H1 (cell line): ENCODE data around the gene TDRD6. TPM values are rescaled to one million over a fixed set of nuclear protein-coding genes. Genes with fewer than 3 reads are reported as not detected.
A peak's percentile ranks its signal among the peaks of the same experiment; 100 is the strongest.

Source experiments
- CTCF ChIA-PET: fragments of 300-600 bp; sonication (Branson Sonifier 250); formaldehyde crosslinking; loops from one replicate; lab custom pipeline; 2021; ENCODE audit not compliant: partially characterized antibody; lab: Charles Lee
- POLR2A ChIA-PET: fragments of 300-600 bp; sonication (Branson Sonifier 250); formaldehyde crosslinking; loops from one replicate; lab custom pipeline; 2021; ENCODE audit warnings: inconsistent platforms; ENCODE audit not compliant: partially characterized antibody; lab: Charles Lee
- DNase-seq, 2 experiments: peaks; one replicate each; pipeline versions ENCODE4 v3.0.0 to v3.0.0-alpha.2; 2010 to 2022; ENCODE audit warnings: low spot score in 2 of 2, low read depth in 1 of 2, mixed read lengths in 1 of 2
- FAIRE-seq: peaks from 2 replicates; lab custom pipeline; 2011; peaks lifted over from hg19 to GRCh38; lab: Jason Lieb, UNC
- H2AFZ ChIP-seq: 2 replicates; pipeline ENCODE4 v1.8.1; 2012; ENCODE audit warnings: low read length, inconsistent platforms
- H2AK5ac ChIP-seq: 2 replicates; pipeline ENCODE4 v1.6.1; 2013; ENCODE audit warnings: low read depth, low read length
- H2BK120ac ChIP-seq: replicated peaks from 2 replicates; pipeline ENCODE3; 2013; ENCODE audit warnings: low read depth, low read length, inconsistent platforms
- H2BK12ac ChIP-seq: 2 replicates; pipeline ENCODE4 v1.6.1; 2013; ENCODE audit warnings: low read depth, low read length
- H2BK15ac ChIP-seq: 2 replicates; pipeline ENCODE4 v1.6.1; 2013; ENCODE audit warnings: low read length
- H2BK20ac ChIP-seq: 2 replicates; pipeline ENCODE4 v1.6.1; 2013; ENCODE audit warnings: low read length
- H2BK5ac ChIP-seq: 2 replicates; pipeline ENCODE4 v1.6.1; 2013; ENCODE audit warnings: low read depth, low read length
- H3K14ac ChIP-seq: 2 replicates; pipeline ENCODE4 v1.6.1; 2013; ENCODE audit warnings: inconsistent platforms; ENCODE audit not compliant: insufficient read length
- H3K18ac ChIP-seq: 2 replicates; pipeline ENCODE4 v1.6.1; 2013; ENCODE audit warnings: low read length; ENCODE audit errors: extremely low read depth
- H3K23ac ChIP-seq: 2 replicates; pipeline ENCODE4 v1.6.1; 2013; ENCODE audit warnings: inconsistent platforms; ENCODE audit not compliant: insufficient read length
- H3K23me2 ChIP-seq: 2 replicates; pipeline ENCODE4 v1.6.1; 2013; ENCODE audit warnings: low read depth, low read length
- H3K27ac ChIP-seq: 2 replicates; pipeline ENCODE4 v1.6.1; 2011; ENCODE audit warnings: low read depth, low read length, inconsistent platforms
- H3K27me3 ChIP-seq, 4 experiments: replicated peaks in 1 of 4; 1 replicate in 1 of 4; 2 replicates in 3 of 4; pipeline versions ENCODE4 v1.6.1 to v1.8.1; 2011 to 2013; ENCODE audit warnings: low read length in 3 of 4, mild to moderate bottlenecking in 3 of 4, inconsistent platforms in 2 of 4, mixed read lengths in 2 of 4, moderate library complexity in 1 of 4; ENCODE audit not compliant: control insufficient read depth in 3 of 4, insufficient read depth in 3 of 4; ENCODE audit errors: extremely low read depth in 1 of 4
- H3K36me3 ChIP-seq, 4 experiments: 2 replicates each; pipeline versions ENCODE4 v1.6.1 to v1.8.1; 2011 to 2013; ENCODE audit warnings: mild to moderate bottlenecking in 4 of 4, low read length in 3 of 4, moderate library complexity in 2 of 4, control low read depth in 1 of 4, inconsistent platforms in 1 of 4; ENCODE audit not compliant: insufficient read depth in 4 of 4, control insufficient read depth in 2 of 4
- H3K4ac ChIP-seq: replicated peaks from 2 replicates; pipeline ENCODE3; 2013; ENCODE audit warnings: low read length, low read depth, mixed read lengths, inconsistent platforms; ENCODE audit not compliant: insufficient read length
- H3K4me1 ChIP-seq, 4 experiments: replicated peaks in 1 of 4; 1 replicate in 1 of 4; 2 replicates in 3 of 4; pipeline versions ENCODE4 v1.6.1 to v1.8.1; 2011 to 2013; ENCODE audit warnings: low read length in 3 of 4, inconsistent platforms in 2 of 4, mixed read lengths in 1 of 4; ENCODE audit not compliant: insufficient read depth in 4 of 4, control insufficient read depth in 3 of 4
- H3K4me2 ChIP-seq, 2 experiments: 2 replicates each; pipeline versions ENCODE4 v1.6.1 to v1.8.1; 2011 to 2013; ENCODE audit warnings: low read depth in 2 of 2, low read length in 2 of 2, control low read depth in 1 of 2, inconsistent platforms in 1 of 2, mild to moderate bottlenecking in 1 of 2; ENCODE audit not compliant: insufficient read depth in 1 of 2
- H3K4me3 ChIP-seq, 4 experiments: fragments of 200-600, 300-600 bp in 1 of 4; sonication (generic), shearing (Covaris generic), sonication (Bioruptor Twin) in 1 of 4; 2 replicates each; pipeline versions ENCODE4 v1.5.1 to v1.8.1; 2011 to 2016; ENCODE audit warnings: low read length in 4 of 4, low read depth in 3 of 4, control low read depth in 2 of 4, inconsistent platforms in 2 of 4, mild to moderate bottlenecking in 2 of 4, mixed read lengths in 1 of 4, moderate library complexity in 1 of 4; ENCODE audit not compliant: insufficient read depth in 2 of 4; ENCODE audit errors: extremely low read depth in 1 of 4
- H3K56ac ChIP-seq: replicated peaks from 2 replicates; pipeline ENCODE3; 2013; ENCODE audit warnings: low read depth, mild to moderate bottlenecking, mixed read lengths, low read length, inconsistent platforms; ENCODE audit not compliant: insufficient read length
- H3K79me1 ChIP-seq: 2 replicates; pipeline ENCODE4 v1.6.1; 2013; ENCODE audit warnings: low read depth, low read length, control low read depth
- H3K79me2 ChIP-seq, 2 experiments: 2 replicates each; pipeline versions ENCODE4 v1.6.1 to v1.8.1; 2012 to 2013; ENCODE audit warnings: low read length in 2 of 2, mild to moderate bottlenecking in 2 of 2, inconsistent platforms in 1 of 2; ENCODE audit not compliant: insufficient read depth in 2 of 2, control insufficient read depth in 1 of 2
- H3K9ac ChIP-seq, 4 experiments: replicated peaks in 1 of 4; 1 replicate in 1 of 4; 2 replicates in 3 of 4; pipeline versions ENCODE4 v1.6.1 to v1.8.1; 2011 to 2013; ENCODE audit warnings: low read depth in 3 of 4, low read length in 3 of 4, control low read depth in 2 of 4, mild to moderate bottlenecking in 2 of 4, moderate library complexity in 2 of 4, inconsistent platforms in 1 of 4; ENCODE audit errors: extremely low read depth in 1 of 4
- H3K9me3 ChIP-seq, 2 experiments: 2 replicates each; pipeline versions ENCODE4 v1.6.1 to v1.8.1; 2012 to 2013; ENCODE audit warnings: mild to moderate bottlenecking in 2 of 2, moderate library complexity in 2 of 2, control low read depth in 1 of 2, inconsistent platforms in 1 of 2, low read depth in 1 of 2, low read length in 1 of 2, mixed read lengths in 1 of 2; ENCODE audit not compliant: insufficient read depth in 2 of 2
- H4K20me1 ChIP-seq, 2 experiments: replicated peaks in 1 of 2; 2 replicates each; pipeline versions ENCODE3 to v1.8.1; 2011 to 2013; ENCODE audit warnings: inconsistent platforms in 2 of 2, low read length in 2 of 2, mild to moderate bottlenecking in 1 of 2; ENCODE audit not compliant: insufficient read depth in 2 of 2, control insufficient read depth in 1 of 2
- H4K5ac ChIP-seq: 2 replicates; pipeline ENCODE4 v1.6.1; 2013; ENCODE audit warnings: low read length, low read depth, mixed read lengths, inconsistent platforms; ENCODE audit not compliant: insufficient read length
- H4K8ac ChIP-seq: 2 replicates; pipeline ENCODE4 v1.8.0; 2013; ENCODE audit warnings: mild to moderate bottlenecking, moderate library complexity, low read length, inconsistent platforms; ENCODE audit not compliant: insufficient read depth; ENCODE audit errors: extremely low read depth
- H4K91ac ChIP-seq: replicated peaks from 2 replicates; pipeline ENCODE3; 2013; ENCODE audit warnings: low read length, mixed read lengths, inconsistent platforms; ENCODE audit not compliant: insufficient read length
- ASH2L ChIP-seq: fragments of 200-600, 300-600 bp; sonication (generic); IDR thresholded peaks from one replicate; pipeline ENCODE4 v1.7.1; 2017; ENCODE audit warnings: low read length
- CEBPB ChIP-seq: IDR thresholded peaks from 2 replicates; pipeline ENCODE4 v1.6.1; 2012; ENCODE audit warnings: low read depth, low read length
- FOSL1 ChIP-seq: IDR thresholded peaks from 2 replicates; pipeline ENCODE4 v1.6.1; 2011; ENCODE audit warnings: mild to moderate bottlenecking, low read depth, low read length, moderate library complexity; ENCODE audit not compliant: insufficient read depth
- JUN ChIP-seq: IDR thresholded peaks from 2 replicates; pipeline ENCODE4 v1.6.1; 2011; ENCODE audit warnings: low read depth, mild to moderate bottlenecking, improper control_type of control experiment, low read length
- POLR2A ChIP-seq, 2 experiments: IDR thresholded peaks; 1 replicate in 1 of 2; 2 replicates in 1 of 2; pipeline ENCODE4 v1.6.1; 2011; ENCODE audit warnings: low read depth in 2 of 2, low read length in 2 of 2, mild to moderate bottlenecking in 2 of 2; ENCODE audit errors: control extremely low read depth in 1 of 2
- POU5F1 ChIP-seq: IDR thresholded peaks from 2 replicates; pipeline ENCODE4 v1.6.1; 2011; ENCODE audit warnings: low read depth, mild to moderate bottlenecking, low read length, moderate library complexity
- RBBP5 ChIP-seq: IDR thresholded peaks from 2 replicates; pipeline ENCODE4 v1.7.1; 2012; ENCODE audit warnings: low read depth, mild to moderate bottlenecking, inconsistent platforms, low read length, moderate library complexity, borderline replicate concordance
- SIRT6 ChIP-seq: IDR thresholded peaks from one replicate; pipeline ENCODE4 v1.7.1; 2012; ENCODE audit warnings: low read length, inconsistent platforms
- SUZ12 ChIP-seq: fragments of 200-600 bp; sonication (generic); IDR thresholded peaks from 2 replicates; pipeline ENCODE4 v1.6.1; 2012; ENCODE audit warnings: mild to moderate bottlenecking, inconsistent platforms, low read length, moderate library complexity, mixed read lengths
- TCF12 ChIP-seq: IDR thresholded peaks from 2 replicates; pipeline ENCODE4 v1.6.1; 2011; ENCODE audit warnings: low read depth, mild to moderate bottlenecking, low read length
- ZNF274 ChIP-seq: IDR thresholded peaks from 2 replicates; pipeline ENCODE4 v1.7.0; 2012; ENCODE audit warnings: low read length, borderline replicate concordance; ENCODE audit errors: extremely low read depth
- WGBS, 2 experiments: shearing (Covaris generic) in 1 of 2; methylation state at CpG; one replicate each; pipeline versions ENCODE4 v1.1.6 to v1.1.7; 2013 to 2015; ENCODE audit warnings: low lambda C conversion rate in 2 of 2, mixed read lengths in 2 of 2, inconsistent platforms in 1 of 2, low coverage in 1 of 2, missing lambda C conversion rate in 1 of 2; ENCODE audit not compliant: insufficient replicate concordance in 2 of 2, insufficient coverage in 1 of 2, insufficient read length in 1 of 2; ENCODE audit errors: extremely low coverage in 1 of 2, missing lambda C conversion rate in 1 of 2; 5-methylcytosine and 5-hydroxymethylcytosine counted together
- polyA plus RNA-seq, 7 experiments: library from polyadenylated mRNA; depleted of rRNA in 3 of 7; stranded (reverse) in 5 of 7; unstranded in 2 of 7; fragments of >200 nt in 5 of 7; fragments of 200-250 nt in 2 of 7; gene quantifications; 1 replicate in 5 of 7; 2 replicates in 1 of 7; 4 replicates in 1 of 7; pipeline versions ENCODE4 v1.2.1 to v1.2.3, GENCODE V29; 2011 to 2013; ENCODE audit warnings: missing spikeins in 2 of 7, mixed read lengths in 2 of 7
- total RNA-seq: library from RNA; stranded (reverse); fragmentation: NEBNext Ultra II Directional; extraction: Animal tissue kit (Norgen Biotek cat#: 25700); gene quantifications from 2 replicates; pipeline ENCODE4 v1.2.1, GENCODE V29; 2021
- TF ChIP-seq, protein P1 (sequence below): IDR thresholded peaks from 2 replicates; pipeline ENCODE4 v1.6.1; 2011; ENCODE audit warnings: low read length, improper control_type of control experiment

TDRD6 gene
- total and polyA plus RNA-seq, 2 of the 8 experiments (the other 6 are each of a cell fraction or from before 2014, with no cell fraction given): 0.06 to 0.19 TPM

DNA sequence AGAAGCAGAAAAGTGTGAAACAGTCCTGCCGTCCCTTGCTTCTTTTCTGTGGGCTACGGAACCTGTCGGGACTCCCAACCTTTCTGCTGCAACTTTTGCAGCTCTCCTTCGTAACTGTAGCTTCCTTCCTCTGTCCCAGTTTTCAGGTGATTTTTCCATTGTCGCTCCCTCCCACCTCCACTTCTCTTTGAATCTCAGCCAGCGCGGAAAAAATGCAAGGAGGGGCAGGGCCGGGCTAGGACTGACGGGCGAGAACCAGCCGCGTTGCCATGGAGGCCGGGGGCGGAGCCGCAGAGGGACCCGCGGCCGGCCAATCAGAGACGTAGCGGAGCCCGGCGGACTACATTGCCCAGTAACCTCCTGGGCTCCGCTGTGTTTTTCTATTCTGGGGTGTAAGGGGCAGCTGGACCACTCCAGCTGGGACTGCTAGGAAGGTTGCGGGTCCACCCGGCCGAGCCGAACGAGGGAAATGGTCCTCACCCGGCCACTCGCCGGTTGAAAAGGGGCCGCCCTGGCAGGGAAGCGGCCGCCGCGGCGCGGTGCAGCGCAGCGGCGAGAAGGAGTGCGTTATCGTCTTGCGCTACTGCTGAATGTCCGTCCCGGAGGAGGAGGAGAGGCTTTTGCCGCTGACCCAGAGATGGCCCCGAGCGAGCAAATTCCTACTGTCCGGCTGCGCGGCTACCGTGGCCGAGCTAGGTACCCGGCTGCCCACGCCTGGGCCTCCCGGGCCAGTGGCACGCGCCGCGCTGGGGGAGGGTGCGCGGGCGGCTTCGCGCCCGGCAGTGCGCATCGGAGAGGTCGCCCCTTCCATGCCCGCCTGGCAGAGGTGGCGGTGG, 34.9 kb upstream of the TDRD6 start, which contains the start of the genes CYP39A1 and SLC25A27:
Gene CYP39A1 (minus strand): TSS at position 216 of the 836 bp plus-strand sequence. CDS start 236 bp downstream, outside the sequence.
Gene SLC25A27 (plus strand): TSS at position 373 of the 836 bp plus-strand sequence. CDS start 218 bp downstream, at position 591.
- peak within 1 kb of the TSS; percentile 69 for H4K5ac ChIP-seq
- H4K8ac ChIP-seq: no peak within 1 kb of the TSS; the same call in 1 of the 2 replicates
- H2AK5ac ChIP-seq: no peak within 1 kb of the TSS
- no peaks in the 10 kb centered on the region; a peak in 1 of 8 replicates for H3K36me3 ChIP-seq
- WGBS, 2 experiments: 2% methylated on average over 57 of the region's 72 CpGs; no CpG with 5 or more reads in 1 of the 2 experiments
- H3K4me3 ChIP-seq: peak within 1 kb of the TSS; percentile 86 to 96 (median 94)
- peak within 1 kb of the TSS; percentile 97 for H2AFZ ChIP-seq
- peak within 1 kb of the TSS; percentile 57; the same call in 1 of the 2 replicates for H3K18ac ChIP-seq
- H3K9ac ChIP-seq: peak within 1 kb of the TSS; percentile 69 to 87 (median 71)
- H3K4me2 ChIP-seq: peak within 1 kb of the TSS; percentile 60 to 73
- no peaks in the 10 kb centered on the region for H3K79me1 ChIP-seq
- DNase-seq: peak; percentile 60 to 94
- no peak within 1 kb of the TSS for H2BK5ac ChIP-seq
- H2BK20ac ChIP-seq: no peak within 1 kb of the TSS
- peak within 1 kb of the TSS; percentile 75; the same call in 1 of the 2 replicates for H2BK15ac ChIP-seq
- no peak within 1 kb of the TSS for H3K4ac ChIP-seq
- H3K56ac ChIP-seq: no peak within 1 kb of the TSS
- H3K23ac ChIP-seq: no peak within 1 kb of the TSS
- H3K23me2 ChIP-seq: peaks cover 6% of the 10 kb centered on the region
- no peak within 1 kb of the TSS for H3K27ac ChIP-seq
- peaks cover 0 to 2% of the 10 kb centered on the region in 2 experiments for H4K20me1 ChIP-seq
- POLR2A ChIA-PET: no interaction called here
- H2BK120ac ChIP-seq: no peak within 1 kb of the TSS
- FAIRE-seq: no peak
- H3K79me2 ChIP-seq: peaks cover 0 to 3% of the 10 kb centered on the region in 2 experiments; a peak in 1 of 4 replicates
- no peak within 1 kb of the TSS for H4K91ac ChIP-seq
- H3K9me3 ChIP-seq: no peaks in the 10 kb centered on the region
- peaks cover 0 to 7% (median 2%) of the 10 kb centered on the region in 4 experiments; a peak in 2 of 7 replicates for H3K4me1 ChIP-seq
- no peak within 1 kb of the TSS for H2BK12ac ChIP-seq
- H3K14ac ChIP-seq: no peak within 1 kb of the TSS
- peaks cover 0 to 5% (median 2%) of the 10 kb centered on the region in 4 experiments; a peak in 3 of 7 replicates for H3K27me3 ChIP-seq
- CTCF ChIA-PET: no interaction called here
- TF ChIP-seq CEBPB (no peak), SIRT6 (no peak), RBBP5 (peak; percentile 82; the same call in 1 of the 2 replicates), POU5F1 (no peak), SUZ12 (no peak), FOSL1 (no peak), TCF12 (no peak), JUN (no peak), ASH2L (peak; percentile 87), POLR2A (IDR thresholded peaks at IDR 0.05; ENCODE audit: control extremely low read depth in 1 of 2, low read depth in 2 of 2, low read length in 2 of 2) (no peak; a peak in 1 of 3 replicates), ZNF274 (no peak)
- TF ChIP-seq, protein P1, sequence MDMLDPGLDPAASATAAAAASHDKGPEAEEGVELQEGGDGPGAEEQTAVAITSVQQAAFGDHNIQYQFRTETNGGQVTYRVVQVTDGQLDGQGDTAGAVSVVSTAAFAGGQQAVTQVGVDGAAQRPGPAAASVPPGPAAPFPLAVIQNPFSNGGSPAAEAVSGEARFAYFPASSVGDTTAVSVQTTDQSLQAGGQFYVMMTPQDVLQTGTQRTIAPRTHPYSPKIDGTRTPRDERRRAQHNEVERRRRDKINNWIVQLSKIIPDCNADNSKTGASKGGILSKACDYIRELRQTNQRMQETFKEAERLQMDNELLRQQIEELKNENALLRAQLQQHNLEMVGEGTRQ: no peak
